Measurements from ENCODE around the gene OR10R2.

DNA sequence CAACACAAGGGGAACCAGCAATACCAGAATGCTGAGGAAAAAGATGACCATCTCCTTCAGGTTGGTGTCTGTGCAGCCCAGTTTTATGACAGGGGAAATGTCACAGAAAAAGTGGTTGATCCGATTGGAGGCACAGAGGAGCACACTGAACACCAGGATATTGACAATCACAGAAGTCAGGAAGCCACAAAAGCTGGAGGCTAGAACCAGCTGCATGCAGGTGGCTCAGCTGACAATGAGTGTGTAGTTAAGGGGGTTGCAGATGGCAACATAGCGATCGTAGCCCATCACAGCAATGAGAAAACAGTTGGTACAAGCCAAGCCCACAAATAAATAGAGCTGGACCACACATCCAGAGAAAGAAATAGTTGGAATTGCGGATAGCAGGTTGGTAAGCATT lies 26.6 kb upstream of the OR10R2 start:
- TF ChIP-seq POLR2A (IDR thresholded peaks at IDR 0.05), result no peak
- TF ChIP-seq, protein P1, sequence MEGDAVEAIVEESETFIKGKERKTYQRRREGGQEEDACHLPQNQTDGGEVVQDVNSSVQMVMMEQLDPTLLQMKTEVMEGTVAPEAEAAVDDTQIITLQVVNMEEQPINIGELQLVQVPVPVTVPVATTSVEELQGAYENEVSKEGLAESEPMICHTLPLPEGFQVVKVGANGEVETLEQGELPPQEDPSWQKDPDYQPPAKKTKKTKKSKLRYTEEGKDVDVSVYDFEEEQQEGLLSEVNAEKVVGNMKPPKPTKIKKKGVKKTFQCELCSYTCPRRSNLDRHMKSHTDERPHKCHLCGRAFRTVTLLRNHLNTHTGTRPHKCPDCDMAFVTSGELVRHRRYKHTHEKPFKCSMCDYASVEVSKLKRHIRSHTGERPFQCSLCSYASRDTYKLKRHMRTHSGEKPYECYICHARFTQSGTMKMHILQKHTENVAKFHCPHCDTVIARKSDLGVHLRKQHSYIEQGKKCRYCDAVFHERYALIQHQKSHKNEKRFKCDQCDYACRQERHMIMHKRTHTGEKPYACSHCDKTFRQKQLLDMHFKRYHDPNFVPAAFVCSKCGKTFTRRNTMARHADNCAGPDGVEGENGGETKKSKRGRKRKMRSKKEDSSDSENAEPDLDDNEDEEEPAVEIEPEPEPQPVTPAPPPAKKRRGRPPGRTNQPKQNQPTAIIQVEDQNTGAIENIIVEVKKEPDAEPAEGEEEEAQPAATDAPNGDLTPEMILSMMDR (IDR thresholded peaks at IDR 0.05 in 4 of 5, conservative IDR thresholded peaks at IDR 0.05 in 1 of 5), result no peak

Data from gastrocnemius medialis (tissue), 4 donors.